Neural cell (in vitro differentiated cells): Measurements from ENCODE around the gene MAB21L3. TPM values are rescaled to one million over a fixed set of nuclear protein-coding genes. Genes with fewer than 3 reads are reported as not detected.

ENCODE experiments used
- H2AFZ ChIP-seq: fragments of 200-600, 300-800 bp; sonication (generic), shearing (Covaris generic); 2 replicates; pipeline ENCODE4 v1.6.0; 2014; ENCODE audit warnings: low read depth, mild to moderate bottlenecking, antibody characterized with exemption, low read length, moderate library complexity
- H3F3A ChIP-seq: fragments of 200-600 bp; shearing (Covaris generic); 2 replicates; pipeline ENCODE4 v1.6.1; 2016; ENCODE audit warnings: mild to moderate bottlenecking, moderate library complexity, mixed read lengths, antibody characterized with exemption, low read length; ENCODE audit not compliant: insufficient read depth, poor library complexity, severe bottlenecking
- H3K27ac ChIP-seq: fragments of 200-600, 300-800 bp; sonication (generic), shearing (Covaris generic); 2 replicates; pipeline ENCODE4 v1.5.1; 2014; ENCODE audit warnings: mild to moderate bottlenecking, low read length, moderate library complexity
- H3K27me3 ChIP-seq: fragments of 300-800, 200-600 bp; sonication (generic), shearing (Covaris generic); 2 replicates; pipeline ENCODE4 v1.6.0; 2014; ENCODE audit warnings: mild to moderate bottlenecking, low read depth, low read length, moderate library complexity; ENCODE audit not compliant: insufficient read depth
- H3K36me3 ChIP-seq: fragments of 300-800, 200-600 bp; sonication (generic), shearing (Covaris generic); 2 replicates; pipeline ENCODE4 v1.5.1; 2014; ENCODE audit warnings: mild to moderate bottlenecking, antibody characterized with exemption, low read length, moderate library complexity; ENCODE audit not compliant: insufficient read depth
- H3K4me2 ChIP-seq: fragments of 300-800, 200-600 bp; sonication (generic), shearing (Covaris generic); 2 replicates; pipeline ENCODE4 v1.6.0; 2014; ENCODE audit warnings: mild to moderate bottlenecking, low read length
- H3K4me3 ChIP-seq: fragments of 300-800, 200-600 bp; sonication (generic), shearing (Covaris generic); 2 replicates; pipeline ENCODE4 v1.5.1; 2014; ENCODE audit warnings: mild to moderate bottlenecking, low read length, moderate library complexity
- H3K79me2 ChIP-seq: fragments of 200-600 bp; shearing (Covaris generic); replicated peaks from 2 replicates; pipeline ENCODE4 v1.6.0; 2014; ENCODE audit warnings: mild to moderate bottlenecking, low read length, moderate library complexity; ENCODE audit not compliant: insufficient read depth
- H3K9ac ChIP-seq: fragments of 300-800, 200-600 bp; sonication (generic), shearing (Covaris generic); 2 replicates; pipeline ENCODE4 v1.6.1; 2016; ENCODE audit warnings: mild to moderate bottlenecking, low read length, mixed read lengths
- H3K9me2 ChIP-seq: fragments of 200-600 bp; shearing (Covaris generic); 2 replicates; pipeline ENCODE4 v1.6.1; 2016; ENCODE audit warnings: mild to moderate bottlenecking, low read length, mixed read lengths; ENCODE audit not compliant: insufficient read depth
- H3K9me3 ChIP-seq: fragments of 200-600, 300-800 bp; sonication (generic), shearing (Covaris generic); 2 replicates; pipeline ENCODE4 v1.6.1; 2016; ENCODE audit warnings: mild to moderate bottlenecking, mixed run types, low read length, moderate library complexity, mixed read lengths
- H4K20me1 ChIP-seq: fragments of 200-600 bp; shearing (Covaris generic); 2 replicates; pipeline ENCODE4 v1.6.1; 2016; ENCODE audit warnings: mild to moderate bottlenecking, mixed run types; ENCODE audit not compliant: insufficient read depth
- CTCF ChIP-seq: fragments of 450-650 bp; IDR thresholded peaks from 2 replicates; pipeline ENCODE4 v1.5.1; 2014; ENCODE audit warnings: antibody characterized with exemption, mild to moderate bottlenecking, moderate library complexity; ENCODE audit not compliant: poor library complexity, severe bottlenecking
- EP300 ChIP-seq: fragments of 450-650 bp; conservative IDR thresholded peaks from 2 replicates; pipeline ENCODE4 v1.6.1; 2014; ENCODE audit warnings: antibody characterized with exemption, mild to moderate bottlenecking, moderate library complexity; ENCODE audit not compliant: poor library complexity, severe bottlenecking
- EZH2 ChIP-seq: fragments of 200-600, 300-800 bp; shearing (Covaris generic), sonication (generic); IDR thresholded peaks from 2 replicates; pipeline ENCODE4 v1.6.1; 2014; ENCODE audit warnings: antibody characterized with exemption, low read length, borderline replicate concordance, mild to moderate bottlenecking; ENCODE audit not compliant: insufficient read depth, poor library complexity, severe bottlenecking
- MXI1 ChIP-seq: fragments of 450-650 bp; conservative IDR thresholded peaks from 2 replicates; pipeline ENCODE4 v1.6.1; 2014; ENCODE audit warnings: antibody characterized with exemption, mild to moderate bottlenecking; ENCODE audit not compliant: poor library complexity, severe bottlenecking
- POLR2AphosphoS5 ChIP-seq: IDR thresholded peaks from 2 replicates; pipeline ENCODE4 v1.6.1; 2012
- RAD21 ChIP-seq: fragments of 450-650 bp; conservative IDR thresholded peaks from 2 replicates; pipeline ENCODE4 v1.6.1; 2014; ENCODE audit warnings: antibody characterized with exemption, mild to moderate bottlenecking, moderate library complexity
- REST ChIP-seq: IDR thresholded peaks from 2 replicates; pipeline ENCODE4 v1.6.1; 2012; ENCODE audit warnings: borderline replicate concordance
- SMC3 ChIP-seq: fragments of 450-650 bp; conservative IDR thresholded peaks from 2 replicates; pipeline ENCODE4 v1.6.1; 2014; ENCODE audit warnings: antibody characterized with exemption, mild to moderate bottlenecking, moderate library complexity; ENCODE audit not compliant: poor library complexity
- TAF1 ChIP-seq: IDR thresholded peaks from 2 replicates; pipeline ENCODE4 v1.6.1; 2012; ENCODE audit warnings: low read depth
- polyA plus RNA-seq: library from polyadenylated mRNA; depleted of rRNA; stranded (reverse); fragments of >200 nt; gene quantifications from 2 replicates; pipeline ENCODE4 v1.2.3, GENCODE V29; 2014

The MAB21L3 gene
- polyA plus RNA-seq, 1 donor from 2014 or later = not detected

GRCh38 chr1:116150368-116150767, 39.2 kb downstream of the MAB21L3 start (continued):
- TF ChIP-seq REST = no peak

DNA sequence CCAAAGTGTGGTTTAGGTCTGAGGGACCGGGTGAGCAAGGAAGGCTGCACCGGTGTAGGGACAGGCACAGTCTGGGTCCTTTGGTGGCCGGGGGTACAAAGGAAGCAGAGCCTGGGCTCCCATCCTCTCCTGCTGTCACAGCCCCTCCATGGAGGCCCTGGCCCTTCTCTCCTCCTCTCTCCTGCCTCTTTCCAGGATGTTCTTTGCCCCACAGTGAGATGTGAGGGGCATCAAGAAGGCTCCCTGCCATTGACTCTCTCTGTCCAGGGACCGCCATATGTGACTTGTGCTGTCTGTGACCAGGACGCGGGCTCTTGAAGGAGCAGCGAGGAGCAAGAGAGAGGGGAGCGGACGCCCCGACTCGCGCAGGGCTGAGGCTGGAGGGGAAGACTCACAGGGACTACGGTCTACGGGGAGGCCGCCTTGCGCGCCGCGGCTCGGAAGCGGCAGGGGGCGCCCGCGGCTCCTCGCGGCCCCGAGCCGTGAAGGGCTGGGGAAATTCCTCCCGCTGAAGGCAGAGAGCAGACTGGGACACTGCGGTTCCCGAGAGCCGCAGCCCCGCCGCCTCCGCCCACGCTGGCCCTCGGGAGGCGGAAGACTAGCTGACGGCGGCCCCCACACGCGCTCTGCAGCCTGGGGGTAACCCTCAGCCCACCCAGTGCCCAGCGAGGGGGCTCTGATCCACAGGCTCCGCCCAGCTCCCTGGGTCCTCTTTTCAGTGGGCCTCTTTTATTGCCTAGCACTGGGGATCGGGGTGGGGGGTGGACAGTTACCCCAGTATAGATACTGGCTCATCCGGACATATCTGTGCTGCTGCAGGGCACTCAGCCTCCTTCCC, 40.8 kb downstream of the MAB21L3 start:
- TF ChIP-seq MXI1 (no peak), SMC3 (peak; percentile 95), EP300 (peak; percentile 18), EZH2 (no peak), POLR2AphosphoS5 (peak; percentile 10), REST (no peak), CTCF (peak; percentile 93), TAF1 (no peak), RAD21 (peak; percentile 92)
- H3K36me3 ChIP-seq = no peaks in the 10 kb centered on the region
- no peaks in the 10 kb centered on the region for H3K79me2 ChIP-seq
- peak overlapping the region; percentile 56 for H3K9ac ChIP-seq
- H3K9me2 ChIP-seq = no peaks in the 10 kb centered on the region
- no peak overlapping the region for H2AFZ ChIP-seq
- H4K20me1 ChIP-seq = no peaks in the 10 kb centered on the region
- no peak overlapping the region for H3K27ac ChIP-seq
- no peak overlapping the region for H3K4me2 ChIP-seq
- no peaks in the 10 kb centered on the region for H3K9me3 ChIP-seq
- no peaks in the 10 kb centered on the region for H3F3A ChIP-seq
- H3K4me3 ChIP-seq = peak overlapping the region; percentile 58
- H3K27me3 ChIP-seq = no peaks in the 10 kb centered on the region
